ENCODE results near the gene TMED1. TPM values are rescaled to one million over a fixed set of nuclear protein-coding genes. Genes with fewer than 3 reads are reported as not detected.

TMED1 gene
- total RNA-seq, 1 experiment from 2014 or later = 26.3 TPM

DNA sequence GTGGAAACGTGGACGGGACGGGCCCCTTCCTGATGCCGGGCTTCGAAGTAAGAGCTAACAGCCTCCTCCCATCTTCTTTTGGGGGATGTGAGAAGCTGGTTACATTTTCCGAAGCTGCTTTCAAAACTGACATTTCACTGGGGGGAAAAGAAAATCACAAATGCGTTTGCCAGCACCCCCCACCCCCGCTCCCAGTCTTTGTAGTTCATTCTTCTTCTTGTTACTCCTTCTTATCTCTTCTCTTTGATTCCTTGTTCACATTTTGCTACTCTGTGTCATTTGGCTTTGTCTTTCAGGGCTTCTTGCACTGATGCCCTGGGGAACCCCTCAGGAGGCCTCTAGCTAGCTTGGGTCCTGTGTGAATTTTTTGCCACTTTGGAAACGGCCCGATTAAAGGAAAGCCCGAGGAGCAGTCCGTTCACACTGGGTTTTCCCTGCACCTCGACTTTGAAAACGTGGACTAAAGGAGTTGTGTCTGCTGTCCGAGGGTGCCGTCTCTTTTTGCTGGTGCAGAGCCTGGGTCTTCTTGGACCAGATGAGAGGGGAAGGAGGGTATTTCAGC, 36.6 kb upstream of the TMED1 start:
- RAD21 ChIA-PET (ENCODE audit: low non-redundant PET in 1 of 2, low total read pairs in 2 of 2, uncharacterized antibody in 2 of 2, unreplicated experiment in 2 of 2) = no interaction called here
- CTCF ChIA-PET = interaction anchor here (1.0 to 2.4 kb wide), 5 partner anchors 8 to 155 kb away, joined by 3 to 10 read pairs (median 3); partner anchors contain the start of genes DNM2 and TMED1
- Histone ChIP-seq H4K20me1 (ENCODE audit: insufficient read depth) (no peaks in the 10 kb centered on the region), H3K4me2 (ENCODE audit: low read length) (peak overlapping the region; percentile 85), H3K9me2 (ENCODE audit: insufficient read depth) (no peaks in the 10 kb centered on the region), H2AFZ (ENCODE audit: low read depth, low read length, poor library complexity, severe bottlenecking) (no peak overlapping the region), H3K4me1 (ENCODE audit: control insufficient read depth in 1 of 2, insufficient read depth in 2 of 2, low read length in 2 of 2) (peaks cover 27 to 48% of the 10 kb centered on the region in 2 experiments), H3K27ac (ENCODE audit: low read depth, low read length) (peak overlapping the region; percentile 88), H3K36me3 (ENCODE audit: control insufficient read depth in 1 of 2, insufficient read depth in 2 of 2, low read length in 2 of 2) (no peaks in the 10 kb centered on the region), H3K9ac (ENCODE audit: low read length) (peak overlapping the region; percentile 97), H3K4me3 (replicated peaks in 1 of 2; ENCODE audit: low read depth in 1 of 2, low read length in 2 of 2) (peak overlapping the region; percentile 77 to 86), H3K9me3 (ENCODE audit: control insufficient read depth in 1 of 2, insufficient read depth in 1 of 2, low read depth in 1 of 2, low read length in 2 of 2) (no peaks in the 10 kb centered on the region), H3K27me3 (ENCODE audit: insufficient read depth, low read length) (no peaks in the 10 kb centered on the region), H3K79me2 (ENCODE audit: insufficient read depth, low read length) (peaks cover 59% of the 10 kb centered on the region)
- DNase-seq (ENCODE audit: low read depth, low spot score) (no peak), ATAC-seq (no peak)
- POLR2A ChIA-PET = interaction anchor here (0.7 kb wide), 1 partner anchor 28 kb away, joined by 3 read pairs; no protein-coding TSS in a partner anchor
- intact Hi-C loops (cut with micrococcal nuclease) = no loop called here
- BruUV-seq (replicated peaks) = TSS peak; percentile 56
- no peak for TF ChIP-seq CEBPB (IDR thresholded peaks at IDR 0.05; ENCODE audit: low read depth)

DNA sequence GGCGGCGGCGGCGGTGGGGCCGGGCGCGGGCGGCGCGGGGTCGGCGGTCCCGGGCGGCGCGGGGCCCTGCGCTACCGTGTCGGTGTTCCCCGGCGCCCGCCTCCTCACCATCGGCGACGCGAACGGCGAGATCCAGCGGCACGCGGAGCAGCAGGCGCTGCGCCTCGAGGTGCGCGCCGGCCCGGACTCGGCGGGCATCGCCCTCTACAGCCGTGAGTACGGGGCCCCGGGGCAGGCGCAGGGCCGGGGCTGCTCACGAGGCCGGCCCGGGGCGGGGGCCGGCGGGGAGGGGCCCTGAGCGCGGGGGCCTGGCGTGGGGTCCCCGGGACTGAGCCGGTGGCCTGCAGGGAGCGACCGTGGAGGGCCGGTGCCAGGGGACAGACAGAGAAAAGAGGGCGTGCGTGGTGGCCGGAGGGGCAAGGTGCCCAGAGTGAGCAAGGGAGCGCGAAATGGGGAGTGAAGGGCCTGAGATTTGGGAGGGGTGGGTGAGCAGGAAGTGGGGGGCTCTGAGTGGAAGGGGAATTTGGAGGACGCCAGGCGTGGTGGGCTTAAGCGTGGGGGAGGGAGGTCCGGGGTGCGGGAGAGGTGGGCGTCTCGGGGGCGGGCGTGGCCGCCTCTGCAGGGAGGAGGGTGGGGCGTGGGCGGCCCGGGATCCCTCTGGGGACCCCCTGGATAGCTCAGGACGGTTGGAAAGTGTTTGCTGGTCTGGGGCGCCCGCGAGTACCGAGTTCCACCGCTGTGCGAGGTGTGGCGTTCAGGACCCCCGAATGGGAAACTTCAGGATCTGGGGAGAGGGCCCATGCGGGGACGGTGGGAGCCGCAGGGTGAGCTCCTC, 35.9 kb upstream of the TMED1 start:
- Histone ChIP-seq H3K36me3 (ENCODE audit: control insufficient read depth in 1 of 2, insufficient read depth in 2 of 2, low read length in 2 of 2) (no peaks in the 10 kb centered on the region), H3K9me3 (ENCODE audit: control insufficient read depth in 1 of 2, insufficient read depth in 1 of 2, low read depth in 1 of 2, low read length in 2 of 2) (no peaks in the 10 kb centered on the region), H3K4me2 (ENCODE audit: low read length) (peak overlapping the region; percentile 85), H3K9me2 (ENCODE audit: insufficient read depth) (no peaks in the 10 kb centered on the region), H3K79me2 (ENCODE audit: insufficient read depth, low read length) (peaks cover 52% of the 10 kb centered on the region), H2AFZ (ENCODE audit: low read depth, low read length, poor library complexity, severe bottlenecking) (no peak overlapping the region), H3K9ac (ENCODE audit: low read length) (peak overlapping the region; percentile 97), H3K4me1 (ENCODE audit: control insufficient read depth in 1 of 2, insufficient read depth in 2 of 2, low read length in 2 of 2) (peaks cover 27 to 43% of the 10 kb centered on the region in 2 experiments), H3K27me3 (ENCODE audit: insufficient read depth, low read length) (no peaks in the 10 kb centered on the region), H4K20me1 (ENCODE audit: insufficient read depth) (no peaks in the 10 kb centered on the region), H3K27ac (ENCODE audit: low read depth, low read length) (peak overlapping the region; percentile 88), H3K4me3 (replicated peaks in 1 of 2; ENCODE audit: low read depth in 1 of 2, low read length in 2 of 2) (peak overlapping the region; percentile 77 to 86)
- ChIA-PET CTCF (interaction anchor here (0.9 to 2.5 kb wide), 10 partner anchors 8 to 154 kb away, joined by 3 to 25 read pairs (median 7); partner anchors contain the start of genes DNM2 and TMED1), POLR2A (no interaction called here), RAD21 (ENCODE audit: low non-redundant PET in 1 of 2, low total read pairs in 2 of 2, uncharacterized antibody in 2 of 2, unreplicated experiment in 2 of 2) (interaction anchor here in 1 of 2 experiments (1.0 kb wide), 1 partner anchor 154 kb away, joined by 3 read pairs; the partner anchor contains the start of gene DNM2)
- no peak for TF ChIP-seq RAD21 (IDR thresholded peaks at IDR 0.05; ENCODE audit: low read depth)
- TF ChIP-seq ZFX (IDR thresholded peaks at IDR 0.05) = peak; percentile 85
- TF ChIP-seq, protein P1, sequence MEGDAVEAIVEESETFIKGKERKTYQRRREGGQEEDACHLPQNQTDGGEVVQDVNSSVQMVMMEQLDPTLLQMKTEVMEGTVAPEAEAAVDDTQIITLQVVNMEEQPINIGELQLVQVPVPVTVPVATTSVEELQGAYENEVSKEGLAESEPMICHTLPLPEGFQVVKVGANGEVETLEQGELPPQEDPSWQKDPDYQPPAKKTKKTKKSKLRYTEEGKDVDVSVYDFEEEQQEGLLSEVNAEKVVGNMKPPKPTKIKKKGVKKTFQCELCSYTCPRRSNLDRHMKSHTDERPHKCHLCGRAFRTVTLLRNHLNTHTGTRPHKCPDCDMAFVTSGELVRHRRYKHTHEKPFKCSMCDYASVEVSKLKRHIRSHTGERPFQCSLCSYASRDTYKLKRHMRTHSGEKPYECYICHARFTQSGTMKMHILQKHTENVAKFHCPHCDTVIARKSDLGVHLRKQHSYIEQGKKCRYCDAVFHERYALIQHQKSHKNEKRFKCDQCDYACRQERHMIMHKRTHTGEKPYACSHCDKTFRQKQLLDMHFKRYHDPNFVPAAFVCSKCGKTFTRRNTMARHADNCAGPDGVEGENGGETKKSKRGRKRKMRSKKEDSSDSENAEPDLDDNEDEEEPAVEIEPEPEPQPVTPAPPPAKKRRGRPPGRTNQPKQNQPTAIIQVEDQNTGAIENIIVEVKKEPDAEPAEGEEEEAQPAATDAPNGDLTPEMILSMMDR (IDR thresholded peaks at IDR 0.05 in 2 of 3, conservative IDR thresholded peaks at IDR 0.05 in 1 of 3; ENCODE audit: borderline replicate concordance in 1 of 3, insufficient read depth in 1 of 3, low read depth in 2 of 3, low read length in 2 of 3) = peak in 1 of 3 experiments; percentile 3; a peak in 1 of 6 replicates
- no peak for TF ChIP-seq EZH2 (IDR thresholded peaks at IDR 0.05)
- TF ChIP-seq POLR2AphosphoS5 (IDR thresholded peaks at IDR 0.05; ENCODE audit: low read depth, low read length) = no peak
- TF ChIP-seq FOSL1 (IDR thresholded peaks at IDR 0.05; ENCODE audit: low read depth) = no peak
- no peak for TF ChIP-seq POLR2A (IDR thresholded peaks at IDR 0.05; ENCODE audit: borderline replicate concordance, extremely low read depth, insufficient read depth, insufficient read length)
- TF ChIP-seq, protein P2, sequence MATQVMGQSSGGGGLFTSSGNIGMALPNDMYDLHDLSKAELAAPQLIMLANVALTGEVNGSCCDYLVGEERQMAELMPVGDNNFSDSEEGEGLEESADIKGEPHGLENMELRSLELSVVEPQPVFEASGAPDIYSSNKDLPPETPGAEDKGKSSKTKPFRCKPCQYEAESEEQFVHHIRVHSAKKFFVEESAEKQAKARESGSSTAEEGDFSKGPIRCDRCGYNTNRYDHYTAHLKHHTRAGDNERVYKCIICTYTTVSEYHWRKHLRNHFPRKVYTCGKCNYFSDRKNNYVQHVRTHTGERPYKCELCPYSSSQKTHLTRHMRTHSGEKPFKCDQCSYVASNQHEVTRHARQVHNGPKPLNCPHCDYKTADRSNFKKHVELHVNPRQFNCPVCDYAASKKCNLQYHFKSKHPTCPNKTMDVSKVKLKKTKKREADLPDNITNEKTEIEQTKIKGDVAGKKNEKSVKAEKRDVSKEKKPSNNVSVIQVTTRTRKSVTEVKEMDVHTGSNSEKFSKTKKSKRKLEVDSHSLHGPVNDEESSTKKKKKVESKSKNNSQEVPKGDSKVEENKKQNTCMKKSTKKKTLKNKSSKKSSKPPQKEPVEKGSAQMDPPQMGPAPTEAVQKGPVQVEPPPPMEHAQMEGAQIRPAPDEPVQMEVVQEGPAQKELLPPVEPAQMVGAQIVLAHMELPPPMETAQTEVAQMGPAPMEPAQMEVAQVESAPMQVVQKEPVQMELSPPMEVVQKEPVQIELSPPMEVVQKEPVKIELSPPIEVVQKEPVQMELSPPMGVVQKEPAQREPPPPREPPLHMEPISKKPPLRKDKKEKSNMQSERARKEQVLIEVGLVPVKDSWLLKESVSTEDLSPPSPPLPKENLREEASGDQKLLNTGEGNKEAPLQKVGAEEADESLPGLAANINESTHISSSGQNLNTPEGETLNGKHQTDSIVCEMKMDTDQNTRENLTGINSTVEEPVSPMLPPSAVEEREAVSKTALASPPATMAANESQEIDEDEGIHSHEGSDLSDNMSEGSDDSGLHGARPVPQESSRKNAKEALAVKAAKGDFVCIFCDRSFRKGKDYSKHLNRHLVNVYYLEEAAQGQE (IDR thresholded peaks at IDR 0.05; ENCODE audit: low read depth) = no peak
- no peak for TF ChIP-seq EZH2phosphoT487 (IDR thresholded peaks at IDR 0.05; ENCODE audit: borderline replicate concordance)
- ATAC-seq (peak; percentile 1), DNase-seq (ENCODE audit: low read depth, low spot score) (no peak)
- no TSS peak for BruUV-seq (replicated peaks)
- intact Hi-C loops (cut with micrococcal nuclease) = no loop called here
